A673 (cell line): ENCODE measurements around the gene TREML2.

Experiments
- CTCF ChIP-seq: fragments of 300-800, 200-600 bp; sonication (generic); conservative IDR thresholded peaks from 2 replicates; pipeline ENCODE4 v1.5.1; 2017; ENCODE audit warnings: low read depth, mild to moderate bottlenecking, antibody characterized with exemption, low read length, moderate library complexity, mixed read lengths
- EZH2 ChIP-seq: fragments of 200-600 bp; sonication (generic); IDR thresholded peaks from 2 replicates; pipeline ENCODE4 v1.6.1; 2017; ENCODE audit warnings: borderline replicate concordance, low read depth, mild to moderate bottlenecking, mixed read lengths, antibody characterized with exemption, low read length; ENCODE audit not compliant: poor library complexity, severe bottlenecking

DNA sequence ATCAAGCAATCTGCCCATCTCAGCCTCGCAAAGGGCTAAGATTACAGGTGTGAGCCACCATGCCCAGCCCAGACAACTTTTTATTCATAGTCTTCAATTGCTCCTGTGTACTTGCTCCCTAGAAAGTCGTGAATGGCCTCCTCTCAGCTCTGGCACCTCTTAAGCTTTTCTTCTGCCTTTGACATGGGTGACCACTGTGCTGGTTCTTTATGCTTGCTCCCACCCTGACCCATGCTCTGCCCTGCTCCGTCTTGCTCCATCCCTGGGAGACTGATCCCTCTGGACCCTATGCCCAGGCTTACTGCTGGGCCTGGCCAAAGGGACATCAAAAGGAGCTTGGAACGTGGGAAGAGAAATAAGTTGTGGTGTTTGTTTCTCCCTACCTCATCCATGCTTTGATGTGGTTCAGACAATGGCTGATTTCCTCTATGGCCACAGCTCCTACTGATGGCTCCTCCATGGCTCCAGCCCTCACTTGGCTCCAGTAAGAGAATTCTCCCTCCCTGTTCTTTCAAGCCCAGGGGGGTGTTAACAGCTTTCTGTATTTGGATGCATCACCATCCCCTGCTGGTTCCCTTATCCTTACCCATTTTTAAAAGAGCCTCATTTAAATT lies 30.3 kb downstream of the TREML2 start:
- TF ChIP-seq EZH2, result no peak
- no peak for TF ChIP-seq CTCF
